NCI-H2196 (cell line): Measurements from ENCODE around the gene MRPL23.
"Not testable (repeated sequence)": the region's sequence is repeated elsewhere in the genome, so short reads cannot be mapped to it uniquely, and the experiment has no call there.

Experiments
- DNase-seq: peaks from one replicate; lab custom pipeline; 2025; ENCODE audit not compliant: unreplicated experiment; lab: John Stamatoyannopoulos, UW

Gene MRPL23

DNA sequence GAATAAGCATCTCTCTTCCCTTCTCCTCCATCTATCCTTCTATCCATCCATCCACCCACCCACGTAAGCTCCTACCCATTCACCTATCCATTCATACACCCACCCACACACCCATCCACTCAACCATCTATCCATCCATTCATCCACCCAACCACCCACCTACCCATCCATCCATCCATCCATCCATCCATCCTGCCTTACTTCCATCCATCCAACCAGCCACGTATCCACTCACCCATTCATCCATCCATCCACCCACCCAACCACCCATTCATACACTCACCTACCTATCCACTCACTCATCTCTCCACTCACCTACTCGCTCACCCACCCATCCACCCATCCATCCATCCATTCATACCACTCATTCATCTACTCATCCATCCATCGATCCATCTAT is 14.5 kb upstream of the MRPL23 start:
- no peak for DNase-seq

DNA sequence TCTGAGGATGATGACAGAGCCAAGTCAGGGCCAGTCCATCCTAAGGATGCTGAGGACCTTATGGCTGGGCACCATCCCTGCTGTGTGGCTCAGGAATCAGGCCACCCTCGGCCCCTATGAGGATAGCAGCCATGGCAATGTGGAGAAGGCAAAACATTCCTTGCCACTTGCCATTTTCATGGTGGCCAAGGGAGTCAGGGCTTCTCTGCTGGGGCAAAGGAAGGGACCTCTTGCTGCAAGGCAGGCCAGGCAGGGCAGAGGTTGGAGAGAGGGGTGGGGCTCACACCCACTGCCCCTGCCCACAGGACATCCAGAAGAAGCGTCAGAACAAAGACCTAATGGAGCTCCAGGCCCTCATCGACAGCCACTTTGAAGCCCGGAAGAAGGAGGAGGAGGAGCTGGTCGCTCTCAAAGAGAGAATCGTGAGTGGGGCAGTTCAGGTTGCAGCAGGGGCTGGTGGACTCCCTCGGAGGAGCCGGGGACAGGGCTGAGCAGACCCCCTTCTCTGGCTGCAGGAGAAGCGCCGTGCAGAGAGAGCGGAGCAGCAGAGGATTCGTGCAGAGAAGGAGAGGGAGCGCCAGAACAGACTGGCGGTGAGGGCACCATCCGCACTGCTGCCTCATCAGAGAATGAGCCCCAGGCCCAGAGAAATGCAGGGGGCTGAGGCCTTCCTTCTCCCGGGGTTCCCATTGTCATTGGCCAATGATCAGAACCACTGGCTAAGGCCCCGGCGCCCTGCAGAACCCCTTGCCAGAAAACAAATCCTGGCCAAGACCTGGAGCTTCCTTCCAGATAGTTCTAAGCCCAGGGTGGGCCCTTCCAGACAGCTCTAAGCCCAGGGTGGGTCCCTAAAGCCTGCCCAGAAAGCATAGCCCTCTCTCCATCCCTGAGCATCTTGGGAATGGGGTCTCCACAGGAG is 13.5 kb upstream of the MRPL23 start:
- no peak for DNase-seq

DNA sequence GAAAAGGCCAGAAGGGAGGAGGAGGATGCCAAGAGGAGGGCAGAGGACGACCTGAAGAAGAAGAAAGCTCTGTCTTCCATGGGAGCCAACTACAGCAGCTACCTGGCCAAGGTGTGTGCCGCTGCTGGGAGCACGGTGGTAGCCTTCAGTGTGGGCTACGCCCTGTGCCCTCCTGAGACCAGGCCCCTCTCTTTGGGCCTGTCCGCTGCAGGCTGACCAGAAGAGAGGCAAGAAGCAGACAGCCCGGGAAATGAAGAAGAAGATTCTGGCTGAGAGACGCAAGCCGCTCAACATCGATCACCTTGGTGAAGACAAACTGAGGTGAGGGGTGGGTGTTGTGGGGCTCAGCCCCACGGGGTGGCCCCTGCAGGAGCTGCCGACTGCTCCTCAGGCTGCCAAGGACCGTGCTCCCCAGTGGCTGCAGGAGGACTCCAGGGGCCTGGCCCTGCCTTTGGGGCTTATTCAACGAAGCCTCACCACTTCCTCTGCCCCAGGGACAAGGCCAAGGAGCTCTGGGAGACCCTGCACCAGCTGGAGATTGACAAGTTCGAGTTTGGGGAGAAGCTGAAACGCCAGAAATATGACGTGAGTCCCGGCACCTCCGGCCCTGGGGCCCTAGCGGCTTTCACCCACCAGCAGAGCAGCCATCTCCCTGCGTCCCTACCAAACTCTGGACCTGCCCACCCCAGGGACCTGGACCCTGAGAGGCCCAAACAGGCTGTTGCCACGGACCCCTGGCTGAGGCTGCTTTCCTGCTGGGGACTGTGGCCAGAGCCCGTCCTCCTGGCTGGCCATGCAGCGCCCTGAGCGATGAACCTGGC is 12.6 kb upstream of the MRPL23 start:
- no peak for DNase-seq

DNA sequence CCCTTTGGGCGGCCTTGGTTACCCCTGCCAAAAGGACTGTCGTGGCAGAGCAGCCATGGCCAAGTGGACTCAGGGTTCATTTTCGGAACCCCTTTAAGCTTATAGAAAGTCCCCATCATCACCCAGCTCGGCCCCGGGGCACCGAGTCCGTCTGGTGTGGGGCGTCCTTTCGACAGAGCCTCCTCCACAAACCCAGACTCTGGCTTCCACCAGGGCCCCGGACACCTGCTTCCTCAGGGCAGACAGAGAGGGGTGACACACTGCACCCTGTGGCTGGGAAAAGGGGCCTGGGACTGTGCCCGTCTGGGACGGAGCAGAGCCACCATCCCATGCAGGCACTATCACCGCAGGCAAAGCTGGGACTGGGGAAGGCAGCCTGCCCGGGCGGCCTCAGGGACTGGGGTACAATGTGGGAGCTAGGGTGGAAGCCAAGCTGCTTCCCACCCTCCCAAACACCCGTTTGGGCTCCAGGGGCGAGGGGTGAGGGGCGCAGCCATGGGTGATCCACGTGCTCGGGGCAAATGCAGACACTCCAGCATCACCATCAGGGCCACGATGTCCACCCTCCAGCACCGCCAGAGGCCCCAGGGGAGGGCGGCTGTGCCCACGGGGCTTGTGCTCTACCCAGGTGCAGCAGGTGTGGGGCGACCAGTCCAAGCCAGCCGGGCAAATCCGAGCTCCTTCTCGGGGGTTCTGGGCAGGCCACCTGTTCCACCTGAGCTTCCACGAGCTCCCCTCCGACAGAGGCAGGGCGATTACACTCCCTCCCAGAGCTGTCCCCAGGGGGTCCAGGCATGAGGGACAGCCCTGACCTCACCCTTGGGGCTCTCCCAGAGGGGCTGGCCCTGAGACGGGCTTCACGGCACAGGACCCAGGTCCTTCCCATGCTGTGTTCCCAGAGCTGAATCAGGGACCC is 11.7 kb upstream of the MRPL23 start:
- no peak for DNase-seq

DNA sequence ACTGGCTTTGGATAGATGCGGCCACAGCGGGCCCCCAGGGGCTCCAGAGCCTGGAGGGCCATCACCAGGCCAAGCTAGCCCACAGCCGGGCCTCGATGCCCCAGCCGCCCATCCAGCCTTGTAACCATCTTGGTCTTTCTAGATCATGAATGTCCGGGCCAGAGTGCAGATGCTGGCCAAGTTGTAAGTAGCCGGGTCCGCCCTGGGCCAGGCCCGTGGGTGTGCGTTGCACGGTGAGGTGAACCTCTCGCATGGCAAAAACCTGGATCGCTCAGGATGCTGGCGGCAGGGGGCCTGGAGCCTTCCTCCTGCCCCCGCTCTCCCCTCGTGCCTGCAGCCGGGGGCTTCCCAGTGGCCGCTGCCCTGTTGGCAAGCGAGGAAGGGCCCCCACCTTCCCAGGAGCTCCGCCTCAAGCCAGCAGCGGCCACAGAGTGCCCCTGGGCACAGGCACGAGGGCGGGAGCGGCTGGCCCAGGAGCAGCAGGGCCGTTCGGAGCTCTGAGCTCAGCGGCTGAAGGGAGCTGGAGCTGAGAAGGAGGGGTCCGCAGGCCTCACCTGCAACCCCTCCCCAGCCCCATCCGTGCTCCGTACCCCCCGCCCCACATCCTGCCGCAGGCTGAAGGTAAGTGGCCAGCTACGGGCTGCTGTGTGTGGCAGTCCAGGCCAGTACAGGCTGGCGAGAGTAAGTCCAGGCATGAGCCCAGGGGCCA is 10.9 kb upstream of the MRPL23 start:
- DNase-seq = no peak

DNA sequence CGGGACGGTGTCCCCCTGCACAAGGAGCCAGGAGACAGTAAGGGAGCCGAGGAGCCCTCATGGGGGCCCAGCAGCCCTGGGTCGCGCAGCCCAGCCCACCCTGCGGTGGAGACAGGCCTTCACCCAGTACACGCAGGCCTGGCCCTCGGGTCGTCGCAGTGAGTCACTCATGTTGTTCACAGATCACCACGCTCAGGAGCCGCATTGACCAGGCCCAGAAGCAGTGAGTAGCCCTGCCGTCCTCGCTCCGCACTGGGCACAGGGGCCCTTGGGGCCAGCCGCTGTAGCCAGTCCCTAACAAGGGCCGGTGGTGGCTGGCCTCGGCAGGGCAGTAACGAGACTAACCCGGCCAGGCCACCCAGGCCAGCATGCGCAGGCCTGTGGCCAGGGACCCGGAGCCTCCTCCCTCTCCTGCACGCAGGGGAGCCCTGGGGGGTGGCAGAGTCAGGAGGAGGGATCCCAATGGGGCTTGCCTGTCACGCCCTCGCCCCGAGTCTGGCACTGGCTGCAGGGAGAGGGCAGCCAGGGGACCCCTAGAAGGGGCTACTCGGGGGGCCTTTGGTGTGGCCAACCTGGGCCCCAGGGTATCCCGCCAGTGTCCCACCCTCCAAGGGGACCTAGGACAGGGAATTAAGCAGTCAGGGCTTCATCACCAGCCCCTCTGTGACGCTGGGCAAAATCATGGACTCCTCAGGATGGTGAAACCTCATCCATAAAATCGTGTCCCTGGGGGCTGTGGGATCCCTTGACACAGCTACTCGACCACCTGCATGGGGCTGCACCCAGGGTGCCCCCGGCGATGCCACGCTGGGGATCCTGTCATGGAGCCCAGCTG is 10.1 kb upstream of the MRPL23 start:
- no peak for DNase-seq

DNA sequence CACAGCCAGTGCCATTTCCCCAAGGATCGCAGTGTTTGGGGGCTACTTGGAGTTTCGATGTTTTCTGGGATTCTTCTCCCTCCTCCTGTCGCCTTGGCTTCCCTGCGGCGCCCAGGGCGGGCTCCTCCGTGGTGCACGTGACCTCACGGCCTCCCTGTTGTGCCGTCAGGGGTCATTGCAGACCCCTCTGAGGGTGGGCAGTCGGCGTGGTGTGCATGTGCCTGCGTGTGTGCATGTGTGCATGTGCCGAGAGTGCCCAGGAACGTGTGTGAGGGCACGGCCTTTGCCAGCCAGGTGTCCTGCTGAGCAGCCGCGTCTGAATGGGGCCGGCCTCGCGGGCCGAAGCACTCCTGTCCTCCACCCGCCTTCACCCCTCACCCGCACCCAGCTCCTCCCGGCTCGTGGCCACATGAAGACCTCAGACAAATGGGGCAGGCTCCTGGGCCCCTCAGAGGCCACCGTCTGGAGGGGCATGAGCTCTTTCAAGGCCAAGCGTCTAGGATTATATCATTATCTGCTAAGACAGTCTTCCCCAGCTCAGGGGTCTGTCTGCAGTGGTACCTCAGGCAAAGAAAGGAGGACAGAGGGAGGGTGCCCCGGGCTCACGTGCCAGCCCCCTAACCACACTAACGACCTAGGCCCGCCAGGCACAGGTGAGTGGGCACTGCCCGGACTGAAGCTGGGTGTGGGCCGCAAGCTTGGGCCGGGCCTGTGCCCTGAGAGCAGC is 9.4 kb upstream of the MRPL23 start:
- DNase-seq = no peak

DNA sequence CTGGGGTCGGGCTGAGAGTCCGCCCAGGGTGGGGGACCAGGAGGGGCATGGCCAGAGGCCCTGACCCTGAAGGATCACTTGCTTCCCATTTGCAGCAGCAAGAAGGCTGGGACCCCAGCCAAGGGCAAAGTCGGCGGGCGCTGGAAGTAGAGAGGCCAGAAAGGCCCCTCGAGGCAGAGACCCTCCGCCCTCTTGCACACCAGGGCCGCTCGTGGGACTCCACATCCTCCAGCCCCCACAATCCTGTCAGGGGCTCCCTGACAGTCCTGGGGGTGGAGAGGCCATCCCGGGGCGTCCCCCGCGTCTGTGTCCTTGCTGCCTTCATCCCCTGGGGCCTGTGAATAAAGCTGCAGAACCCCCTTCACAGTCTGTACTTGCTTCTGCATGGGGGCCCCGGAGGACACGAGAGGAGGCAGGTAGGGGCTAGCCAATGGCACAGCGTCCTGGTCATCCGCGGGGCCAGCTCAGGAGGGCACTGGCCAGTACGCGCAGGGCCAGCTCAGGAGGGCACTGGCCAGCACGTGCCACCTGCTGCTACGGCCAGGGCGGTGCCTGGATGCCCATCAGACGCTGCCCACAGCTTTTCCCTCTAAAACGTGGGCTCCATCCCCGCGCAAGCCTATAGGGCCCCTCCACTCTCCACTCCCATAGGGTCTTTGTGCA is 8.7 kb upstream of the MRPL23 start:
- DNase-seq = no peak

DNA sequence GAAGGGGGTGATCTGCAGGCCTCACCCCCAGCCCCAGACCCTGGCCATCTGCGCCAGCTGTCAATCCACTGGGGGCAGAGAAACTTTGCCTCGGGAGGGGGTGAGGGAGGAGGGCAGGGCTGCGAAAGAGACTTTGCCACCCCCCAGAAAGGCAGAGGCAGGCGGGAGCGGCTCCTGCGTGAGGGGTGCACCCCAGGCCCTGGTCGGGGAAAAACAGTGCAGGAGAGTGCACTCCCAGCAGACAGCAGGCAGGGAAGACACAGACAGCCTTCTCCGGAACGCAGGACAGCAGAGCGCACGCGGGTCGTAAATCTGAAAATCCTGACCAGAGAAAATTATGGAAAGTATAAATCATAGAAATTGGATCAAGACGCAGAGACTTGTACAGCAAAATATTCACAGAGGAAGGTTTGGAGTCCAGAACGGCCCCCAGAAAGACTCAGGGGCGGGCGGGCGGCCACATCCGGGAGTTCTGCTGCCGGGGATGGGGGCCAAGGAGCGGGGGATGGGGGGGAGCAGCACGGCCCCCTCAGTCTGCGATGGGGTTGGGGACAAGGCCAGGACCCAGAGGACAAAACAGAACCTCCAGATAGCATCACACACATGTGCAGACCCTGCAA is 8.0 kb upstream of the MRPL23 start:
- DNase-seq = no peak

DNA sequence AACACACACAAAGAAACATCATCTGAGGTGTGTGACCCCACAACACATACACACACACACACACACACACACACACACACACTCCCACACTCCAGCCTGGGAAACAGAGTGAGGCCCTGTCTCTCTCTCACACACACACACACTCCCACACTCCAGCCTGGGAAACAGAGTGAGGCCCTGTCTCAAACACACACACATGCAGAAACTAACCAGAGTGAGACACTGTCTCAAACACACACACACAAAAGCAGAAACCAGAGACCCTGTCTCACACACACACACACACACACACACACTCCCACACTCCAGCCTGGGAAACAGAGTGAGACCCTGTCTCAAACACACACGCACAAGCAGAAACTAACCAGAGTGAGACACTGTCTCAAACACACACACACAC is 7.3 kb upstream of the MRPL23 start:
- not testable (repeated sequence) for DNase-seq

DNA sequence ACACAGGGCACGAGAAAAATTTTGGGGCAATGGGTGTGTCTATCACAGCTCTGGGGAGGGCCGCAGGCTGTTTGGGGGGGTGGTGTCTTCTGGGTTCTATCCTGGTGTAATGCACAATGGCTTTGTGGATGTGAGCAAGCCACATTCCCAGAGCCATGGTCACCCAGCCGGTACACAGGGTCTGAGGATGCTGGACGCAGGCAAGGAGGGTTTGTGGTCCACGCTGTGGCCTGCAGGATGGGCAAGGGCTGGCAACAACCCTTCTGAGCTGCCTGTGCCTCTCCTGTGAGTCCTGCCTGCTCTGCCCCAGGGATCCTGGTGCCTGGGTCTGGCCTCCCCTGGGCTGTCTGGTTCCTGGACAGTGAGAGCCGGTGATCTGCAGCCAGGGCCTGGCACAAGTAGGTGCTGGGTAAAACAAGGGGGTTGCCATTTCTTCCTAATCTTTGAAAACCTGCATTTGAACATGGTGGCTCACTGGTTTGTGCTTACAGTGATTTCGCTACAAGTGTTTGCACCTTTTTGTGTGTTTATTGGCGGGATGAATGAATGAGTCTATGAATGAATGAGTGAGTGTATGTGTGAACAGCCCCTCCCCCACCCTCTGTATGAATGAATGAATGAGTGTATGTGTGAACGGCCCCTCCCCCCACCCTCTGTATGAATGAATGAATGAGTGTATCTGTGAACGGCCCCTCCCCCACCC is 4.4 kb upstream of the MRPL23 start:
- DNase-seq = no peak

DNA sequence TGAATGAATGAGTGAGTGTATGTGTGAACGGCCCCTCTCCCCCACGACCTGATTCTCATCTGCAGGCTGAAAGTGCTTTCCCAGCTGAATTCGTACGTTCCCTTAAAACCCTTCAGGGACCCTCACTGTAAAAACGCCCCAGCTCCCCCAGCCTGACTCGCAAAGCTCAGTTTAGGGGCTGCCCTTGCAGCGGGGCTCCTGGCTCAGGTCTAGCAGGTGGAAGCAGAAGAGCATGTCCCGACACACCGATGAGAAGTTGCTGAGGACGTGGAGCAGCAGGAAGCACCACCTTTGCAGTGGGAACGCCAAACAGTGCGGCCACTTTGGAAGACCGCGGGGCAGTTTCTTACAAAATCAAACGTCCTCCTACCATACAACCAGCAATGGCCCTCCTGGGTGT is 3.6 kb upstream of the MRPL23 start:
- no peak for DNase-seq

DNA sequence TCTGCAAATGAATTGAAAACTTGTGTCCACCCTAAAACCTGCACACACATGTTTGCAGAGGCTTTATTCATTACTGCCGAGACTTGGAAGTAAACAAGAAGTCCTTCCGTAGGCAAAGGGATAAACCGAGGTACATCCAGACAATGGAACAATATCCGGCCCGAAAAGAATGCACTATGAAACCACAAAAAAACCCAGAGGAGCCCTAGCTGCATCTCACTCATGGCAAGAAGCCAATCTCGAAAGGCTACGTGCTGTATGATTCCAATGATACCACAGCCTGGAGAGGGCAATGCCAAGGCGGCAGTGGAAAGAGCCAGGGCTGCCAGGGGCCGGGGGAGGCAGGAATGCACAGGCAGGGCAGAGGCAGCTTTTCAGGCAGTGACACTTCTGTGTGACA is 3.2 kb upstream of the MRPL23 start:
- no peak for DNase-seq

DNA sequence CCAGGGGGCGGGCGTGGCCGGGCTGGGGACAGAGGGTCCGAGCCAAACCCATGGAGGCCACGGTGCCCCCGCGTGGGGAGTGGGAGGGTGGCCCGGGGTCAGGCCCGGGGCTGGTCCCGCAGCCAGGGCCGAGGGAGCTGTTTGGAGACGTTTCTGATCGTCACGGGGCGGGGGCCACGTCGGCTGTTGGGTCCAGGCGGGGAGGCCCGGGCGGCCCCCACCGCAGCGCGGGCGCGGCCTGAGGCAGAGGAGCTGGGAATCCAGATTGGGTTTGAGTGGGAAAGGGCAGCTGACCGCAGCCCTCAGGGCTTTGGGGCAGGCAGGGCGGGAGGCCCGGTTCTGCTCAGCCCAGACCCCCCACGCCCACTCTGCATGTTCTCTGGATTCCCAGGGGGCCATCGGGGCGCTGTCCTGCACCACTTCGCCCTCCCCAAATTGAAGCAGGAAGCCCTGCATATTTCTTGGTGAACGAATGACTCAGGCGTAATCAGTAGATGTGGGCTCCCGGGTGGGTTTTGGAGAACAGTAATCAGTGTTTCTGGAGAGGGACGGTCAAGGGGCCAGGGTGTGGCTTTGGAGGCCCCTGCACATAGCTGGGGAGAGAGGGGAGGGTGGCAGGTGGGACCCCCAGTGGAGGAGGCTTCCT is 583 bp downstream of the MRPL23 start:
- no peak for DNase-seq

DNA sequence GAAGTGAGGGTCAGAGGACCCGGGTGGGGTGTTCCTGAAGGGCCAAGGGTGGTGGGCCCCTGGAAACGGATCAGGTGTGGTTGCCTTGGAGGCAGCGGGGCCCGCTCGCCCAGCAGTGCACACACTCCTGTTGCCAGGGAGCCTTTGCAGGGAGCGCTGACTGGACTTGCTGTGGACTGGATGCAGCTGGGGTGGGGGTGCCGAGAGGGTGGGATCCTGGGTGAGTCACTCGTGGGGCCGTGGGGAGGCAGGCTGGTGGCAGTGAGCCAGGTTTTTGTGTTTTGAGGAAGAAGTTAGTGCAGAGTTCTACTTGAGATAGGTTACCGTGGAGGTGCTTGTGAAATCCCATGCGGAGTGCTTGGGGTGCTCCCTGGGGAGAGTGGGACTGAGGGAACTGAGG is 1.3 kb downstream of the MRPL23 start:
- DNase-seq = no peak

DNA sequence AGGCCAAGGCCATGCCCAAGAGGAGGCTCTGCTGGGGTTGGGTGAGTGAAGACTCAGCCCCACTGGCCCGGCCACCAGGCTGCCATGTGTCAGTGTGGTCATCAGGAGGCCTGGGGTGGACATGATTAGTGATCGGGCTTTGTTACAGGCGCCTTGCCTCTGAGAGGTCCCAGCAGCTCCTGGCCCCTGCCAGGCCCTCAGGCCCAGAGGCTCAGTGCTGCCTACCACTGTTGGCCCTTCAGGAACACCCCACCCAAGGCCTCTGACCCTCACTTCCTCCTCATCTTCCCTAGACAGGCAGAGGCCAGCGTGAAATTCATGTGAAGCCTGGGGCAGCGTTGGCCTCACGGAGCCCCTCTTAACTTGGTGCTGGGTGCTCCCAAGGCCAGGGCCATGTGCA is 2.2 kb downstream of the MRPL23 start:
- DNase-seq = no peak

DNA sequence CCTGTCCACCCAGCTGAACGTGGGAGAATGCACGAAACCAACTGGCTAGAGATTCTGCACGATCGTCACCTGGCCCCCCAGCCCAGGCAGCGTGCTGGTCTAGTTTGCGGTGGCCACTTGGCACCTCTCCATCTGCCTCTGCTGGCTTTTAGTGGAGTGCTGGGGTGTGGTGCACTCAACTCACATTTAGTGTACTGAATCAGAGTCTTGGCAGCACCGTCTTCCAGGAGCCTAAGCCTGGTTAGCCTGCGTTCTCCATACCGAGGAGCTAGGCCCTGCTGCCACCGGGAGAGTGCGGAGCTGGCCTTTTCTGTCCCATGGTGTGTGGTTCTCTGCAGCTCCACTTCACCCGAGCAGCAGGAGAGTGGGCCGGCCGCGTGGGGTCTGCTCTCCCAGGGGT is 2.8 kb downstream of the MRPL23 start:
- DNase-seq = no peak
